Smooth muscle cell (in vitro differentiated cells): Measurements from ENCODE around the gene FREY1. TPM values are rescaled to one million over a fixed set of nuclear protein-coding genes. Genes with fewer than 3 reads are reported as not detected.

Source experiments
- DNase-seq: peaks from one replicate; lab custom pipeline; 2025; ENCODE audit not compliant: unreplicated experiment; lab: John Stamatoyannopoulos, UW
- H2AFZ ChIP-seq: fragments of 200-600 bp; sonication (generic); 2 replicates; pipeline ENCODE4 v1.6.0; 2016; ENCODE audit warnings: antibody characterized with exemption, low read depth, mild to moderate bottlenecking
- H3F3A ChIP-seq: fragments of 200-600 bp; sonication (generic); 2 replicates; pipeline ENCODE4 v1.6.0; 2017; ENCODE audit warnings: antibody characterized with exemption, low read depth
- H3K27ac ChIP-seq: fragments of 200-600 bp; sonication (generic); 2 replicates; pipeline ENCODE4 v1.5.1; 2016; ENCODE audit warnings: low read depth, mild to moderate bottlenecking
- H3K27me3 ChIP-seq: fragments of 200-600 bp; sonication (generic); 2 replicates; pipeline ENCODE4 v1.6.1; 2016; ENCODE audit warnings: low read depth, mild to moderate bottlenecking
- H3K36me3 ChIP-seq: fragments of 200-600 bp; sonication (generic); 2 replicates; pipeline ENCODE4 v1.5.1; 2016; ENCODE audit warnings: low read depth
- H3K4me1 ChIP-seq: fragments of 200-600 bp; sonication (generic); 2 replicates; pipeline ENCODE4 v1.5.1; 2016; ENCODE audit warnings: low read depth
- H3K4me2 ChIP-seq: fragments of 200-600 bp; sonication (generic); 2 replicates; pipeline ENCODE4 v1.6.0; 2016; ENCODE audit warnings: mild to moderate bottlenecking
- H3K4me3 ChIP-seq: fragments of 200-600 bp; sonication (generic); 2 replicates; pipeline ENCODE4 v1.5.1; 2016; ENCODE audit warnings: mild to moderate bottlenecking
- H3K79me2 ChIP-seq: fragments of 200-600 bp; sonication (generic); 2 replicates; pipeline ENCODE4 v1.6.0; 2016; ENCODE audit warnings: low read depth, mild to moderate bottlenecking
- H3K9ac ChIP-seq: fragments of 200-600 bp; sonication (generic); 2 replicates; pipeline ENCODE4 v1.6.0; 2016; ENCODE audit warnings: low read depth
- H3K9me3 ChIP-seq: fragments of 200-600 bp; sonication (generic); replicated peaks from 2 replicates; pipeline ENCODE4 v1.5.1; 2016; ENCODE audit warnings: low read depth
- H4K20me1 ChIP-seq: fragments of 200-600 bp; sonication (generic); 2 replicates; pipeline ENCODE4 v1.6.0; 2016; ENCODE audit warnings: low read depth
- WGBS: methylation state at CpG from one replicate; pipeline ENCODE4 v1.1.7; 2016; ENCODE audit warnings: low lambda C conversion rate; 5-methylcytosine and 5-hydroxymethylcytosine counted together
- polyA plus RNA-seq: library from polyadenylated mRNA; unstranded; fragments of >200 nt; fragmentation: Nextera tagmentation; extraction: Ambion mirVana; gene quantifications from 2 replicates; pipeline ENCODE4 v1.2.1, GENCODE V29; 2016
- total RNA-seq: library from RNA; depleted of rRNA; stranded (reverse); fragments of >200 nt; gene quantifications from 2 replicates; pipeline ENCODE4 v1.2.3, GENCODE V29; 2014
- TF ChIP-seq, protein P1 (sequence below): fragments of 200-600 bp; sonication (generic); IDR thresholded peaks from 2 replicates; pipeline ENCODE4 v1.5.1; 2017; ENCODE audit warnings: borderline replicate concordance, mild to moderate bottlenecking, antibody characterized with exemption; ENCODE audit not compliant: insufficient read depth, poor library complexity, severe bottlenecking

Gene FREY1
- total and polyA plus RNA-seq, 2 experiments from 2014 or later: 0.22 to 0.57 TPM

DNA sequence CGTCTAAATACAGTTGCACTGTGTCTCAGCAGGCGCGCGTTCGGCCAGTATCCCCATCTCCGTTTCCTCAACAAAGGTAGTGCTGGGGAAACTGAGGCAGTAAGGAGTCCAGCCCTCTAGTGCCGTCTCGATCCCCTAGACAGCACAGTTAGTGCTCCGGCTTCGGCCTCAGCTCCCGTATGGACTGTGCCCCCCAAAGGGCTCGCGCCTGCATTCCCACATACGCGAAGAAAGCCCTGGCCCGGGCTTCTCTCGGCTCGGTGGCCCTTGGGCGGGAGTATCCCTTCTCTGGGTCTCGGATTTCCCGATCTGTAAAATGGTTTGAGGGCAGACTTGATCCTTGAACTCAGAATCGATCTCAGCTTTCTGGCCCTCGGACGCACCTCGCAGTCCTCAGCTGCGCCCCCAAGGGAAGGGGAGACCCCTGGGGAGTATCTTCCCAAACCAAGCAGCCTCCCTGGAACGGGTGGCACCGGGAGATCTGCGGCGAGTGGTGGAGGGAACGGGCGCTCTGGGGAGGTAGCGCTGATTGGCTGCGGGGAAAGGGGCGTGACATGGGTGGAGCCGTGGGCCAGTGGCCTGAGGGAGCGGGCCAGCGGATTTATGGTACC lies 11.4 kb upstream of the FREY1 start:
- Histone ChIP-seq H3K27ac (peak overlapping the region; percentile 79), H3K9ac (peak overlapping the region; percentile 47), H3K27me3 (peaks cover 30% of the 10 kb centered on the region), H3K9me3 (no peaks in the 10 kb centered on the region), H3K4me1 (peaks cover 30% of the 10 kb centered on the region), H4K20me1 (no peaks in the 10 kb centered on the region), H3K4me2 (peak overlapping the region; percentile 95), H2AFZ (peak overlapping the region; percentile 64), H3F3A (no peaks in the 10 kb centered on the region), H3K4me3 (peak overlapping the region; percentile 80), H3K36me3 (no peaks in the 10 kb centered on the region), H3K79me2 (peaks cover 8% of the 10 kb centered on the region)
- DNase-seq: peak; percentile 63
- WGBS: under 1% methylated on average over 38 of the region's 38 CpGs
- TF ChIP-seq, protein P1, sequence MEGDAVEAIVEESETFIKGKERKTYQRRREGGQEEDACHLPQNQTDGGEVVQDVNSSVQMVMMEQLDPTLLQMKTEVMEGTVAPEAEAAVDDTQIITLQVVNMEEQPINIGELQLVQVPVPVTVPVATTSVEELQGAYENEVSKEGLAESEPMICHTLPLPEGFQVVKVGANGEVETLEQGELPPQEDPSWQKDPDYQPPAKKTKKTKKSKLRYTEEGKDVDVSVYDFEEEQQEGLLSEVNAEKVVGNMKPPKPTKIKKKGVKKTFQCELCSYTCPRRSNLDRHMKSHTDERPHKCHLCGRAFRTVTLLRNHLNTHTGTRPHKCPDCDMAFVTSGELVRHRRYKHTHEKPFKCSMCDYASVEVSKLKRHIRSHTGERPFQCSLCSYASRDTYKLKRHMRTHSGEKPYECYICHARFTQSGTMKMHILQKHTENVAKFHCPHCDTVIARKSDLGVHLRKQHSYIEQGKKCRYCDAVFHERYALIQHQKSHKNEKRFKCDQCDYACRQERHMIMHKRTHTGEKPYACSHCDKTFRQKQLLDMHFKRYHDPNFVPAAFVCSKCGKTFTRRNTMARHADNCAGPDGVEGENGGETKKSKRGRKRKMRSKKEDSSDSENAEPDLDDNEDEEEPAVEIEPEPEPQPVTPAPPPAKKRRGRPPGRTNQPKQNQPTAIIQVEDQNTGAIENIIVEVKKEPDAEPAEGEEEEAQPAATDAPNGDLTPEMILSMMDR: no peak

DNA sequence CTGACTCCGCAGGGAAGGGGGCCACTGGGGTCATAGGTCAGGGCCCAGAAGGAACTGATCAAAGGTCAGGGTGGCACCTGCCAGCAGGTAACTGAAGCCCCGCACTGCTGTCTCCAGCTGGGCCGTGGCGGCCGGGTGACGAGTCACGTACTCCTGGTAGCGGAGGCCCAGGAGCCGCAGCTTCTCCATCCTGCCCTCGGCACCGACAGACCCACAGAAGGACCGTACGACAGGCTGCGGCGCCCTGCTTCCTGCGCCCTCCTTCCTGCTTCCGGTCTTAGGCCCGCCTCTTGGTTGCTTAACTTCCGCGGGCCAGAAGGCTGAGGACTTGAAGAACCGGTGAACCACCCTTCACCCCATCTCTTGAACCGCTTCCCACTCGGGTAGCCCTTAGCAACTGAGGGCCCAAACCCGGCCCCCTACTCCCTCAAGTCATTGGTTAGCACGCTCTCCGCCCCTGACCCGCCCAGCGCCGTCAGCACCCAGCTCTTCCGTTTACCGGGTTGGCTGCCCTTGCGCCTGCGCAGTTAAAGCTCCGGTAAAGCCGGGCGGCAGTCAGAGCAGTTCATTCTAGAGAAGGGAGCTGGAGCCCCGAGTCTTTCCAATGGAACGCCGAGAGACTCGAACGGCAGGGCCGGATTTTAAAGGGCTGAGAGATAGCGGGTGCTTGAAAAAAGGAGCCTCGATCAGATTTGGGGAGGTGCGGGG lies 10.7 kb upstream of the FREY1 start, which contains the start of gene PEX16:
Gene PEX16, minus strand, starts transcription at position 255 of the 708 bp plus-strand sequence. Its CDS starts 66 bp downstream, at position 189.
- WGBS: 1% methylated on average over 45 of the region's 45 CpGs
- H3K9me3 ChIP-seq: no peaks in the 10 kb centered on the region
- peaks cover 8% of the 10 kb centered on the region for H3K79me2 ChIP-seq
- peak within 1 kb of the TSS; percentile 80 for H3K4me3 ChIP-seq
- H3K27ac ChIP-seq: peak within 1 kb of the TSS; percentile 79
- H2AFZ ChIP-seq: peak within 1 kb of the TSS; percentile 64
- peak within 1 kb of the TSS; percentile 95 for H3K4me2 ChIP-seq
- no peaks in the 10 kb centered on the region for H3F3A ChIP-seq
- peak within 1 kb of the TSS; percentile 85 for H3K9ac ChIP-seq
- peaks cover 30% of the 10 kb centered on the region for H3K4me1 ChIP-seq
- H4K20me1 ChIP-seq: no peaks in the 10 kb centered on the region
- DNase-seq: peak; percentile 79
- no peaks in the 10 kb centered on the region for H3K36me3 ChIP-seq
- peaks cover 24% of the 10 kb centered on the region for H3K27me3 ChIP-seq
- TF ChIP-seq, protein P1: no peak

DNA sequence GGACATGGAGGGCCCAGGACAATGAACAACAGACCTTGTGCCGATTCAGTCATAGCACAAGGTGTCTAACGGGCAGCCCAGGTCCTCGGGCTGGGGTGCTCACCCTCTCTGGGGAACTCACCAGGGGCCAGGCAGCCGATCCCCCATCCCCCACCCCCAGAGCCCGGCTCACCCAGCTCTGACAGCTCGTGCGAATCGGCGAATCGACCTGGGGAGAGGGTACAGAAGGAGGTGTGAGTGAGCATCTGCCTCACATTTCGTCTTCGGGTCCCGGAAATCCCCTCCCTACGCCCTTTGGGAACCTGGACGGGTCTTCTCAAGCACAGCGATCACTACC lies 10.2 kb upstream of the FREY1 start:
- TF ChIP-seq, protein P1: no peak
- Histone ChIP-seq H3K4me1 (peaks cover 29% of the 10 kb centered on the region), H3K4me2 (peak overlapping the region; percentile 95), H3K4me3 (peak overlapping the region; percentile 80), H3K27ac (peak overlapping the region; percentile 79), H3F3A (no peaks in the 10 kb centered on the region), H4K20me1 (no peaks in the 10 kb centered on the region), H2AFZ (no peak overlapping the region), H3K27me3 (peaks cover 18% of the 10 kb centered on the region), H3K36me3 (no peaks in the 10 kb centered on the region), H3K79me2 (peaks cover 8% of the 10 kb centered on the region), H3K9ac (peak overlapping the region; percentile 85), H3K9me3 (no peaks in the 10 kb centered on the region)
- no peak for DNase-seq
- WGBS: 13% methylated on average over 13 of the region's 16 CpGs
